ENCODE data around the gene POLR3B. TPM values are rescaled to one million over a fixed set of nuclear protein-coding genes. Genes with fewer than 3 reads are reported as not detected.

POLR3B gene
- total and polyA plus RNA-seq, 4 donors: 5.4 to 12.2 (median 7.0) TPM

- H3K4me3 ChIP-seq (ENCODE audit: low read depth in 1 of 3, low read length in 3 of 3): peak overlapping the region; percentile 73 to 82 (median 74)
- no peaks in the 10 kb centered on the region for H3K27me3 ChIP-seq (ENCODE audit: control insufficient read depth in 4 of 4, insufficient read depth in 4 of 4, low read length in 3 of 4)
- DNase-seq (ENCODE audit: low spot score): no peak
- TF ChIP-seq HNF4A (conservative IDR thresholded peaks at IDR 0.05): peak; percentile 10 to 32
- peak; percentile 62 for TF ChIP-seq YY1 (IDR thresholded peaks at IDR 0.05)
- TF ChIP-seq ATF3 (IDR thresholded peaks at IDR 0.05): peak; percentile 18
- peak in 1 of 2 donors; percentile 33 for TF ChIP-seq RXRA (IDR thresholded peaks at IDR 0.05)
- TF ChIP-seq NR2F2 (IDR thresholded peaks at IDR 0.05): no peak
- no peak for TF ChIP-seq GABPA (IDR thresholded peaks at IDR 0.05 in 1 of 2, conservative IDR thresholded peaks at IDR 0.05 in 1 of 2)
- no peak for TF ChIP-seq FOXA2 (IDR thresholded peaks at IDR 0.05)
- TF ChIP-seq HNF4G (IDR thresholded peaks at IDR 0.05): peak; percentile 35
- TF ChIP-seq TAF1 (conservative IDR thresholded peaks at IDR 0.05): peak; percentile 93
- TF ChIP-seq SP1 (IDR thresholded peaks at IDR 0.05): no peak
- no peak for TF ChIP-seq RAD21 (IDR thresholded peaks at IDR 0.05)
- no peak for TF ChIP-seq ZBTB33 (IDR thresholded peaks at IDR 0.05)
- TF ChIP-seq JUND (IDR thresholded peaks at IDR 0.05): peak in 1 of 2 donors; percentile 53
- TF ChIP-seq EGR1 (IDR thresholded peaks at IDR 0.05; ENCODE audit: low read depth in 2 of 2): no peak
- H3K4me1 ChIP-seq (ENCODE audit: control insufficient read depth in 4 of 4, insufficient read depth in 4 of 4, low read length in 3 of 4): peaks cover 10 to 43% (median 27%) of the 10 kb centered on the region in 4 donors
- peak overlapping the region; percentile 96 to 98 for H3K9ac ChIP-seq (ENCODE audit: low read depth in 1 of 2, low read length in 2 of 2)
- H3K27ac ChIP-seq (ENCODE audit: low read depth in 1 of 2, low read length in 2 of 2): peak overlapping the region; percentile 88 to 90
- H3K36me3 ChIP-seq (ENCODE audit: control insufficient read depth in 4 of 4, insufficient read depth in 3 of 4, low read depth in 1 of 4, low read length in 3 of 4): no peaks in the 10 kb centered on the region
- H3K9me3 ChIP-seq (ENCODE audit: control insufficient read depth in 4 of 4, low read length in 3 of 4): no peaks in the 10 kb centered on the region
- WGBS: 29% methylated on average over 17 of the region's 17 CpGs
Observed at GRCh38 chr12:106358396-106359241, 1.1 kb downstream of the POLR3B start.

DNA sequence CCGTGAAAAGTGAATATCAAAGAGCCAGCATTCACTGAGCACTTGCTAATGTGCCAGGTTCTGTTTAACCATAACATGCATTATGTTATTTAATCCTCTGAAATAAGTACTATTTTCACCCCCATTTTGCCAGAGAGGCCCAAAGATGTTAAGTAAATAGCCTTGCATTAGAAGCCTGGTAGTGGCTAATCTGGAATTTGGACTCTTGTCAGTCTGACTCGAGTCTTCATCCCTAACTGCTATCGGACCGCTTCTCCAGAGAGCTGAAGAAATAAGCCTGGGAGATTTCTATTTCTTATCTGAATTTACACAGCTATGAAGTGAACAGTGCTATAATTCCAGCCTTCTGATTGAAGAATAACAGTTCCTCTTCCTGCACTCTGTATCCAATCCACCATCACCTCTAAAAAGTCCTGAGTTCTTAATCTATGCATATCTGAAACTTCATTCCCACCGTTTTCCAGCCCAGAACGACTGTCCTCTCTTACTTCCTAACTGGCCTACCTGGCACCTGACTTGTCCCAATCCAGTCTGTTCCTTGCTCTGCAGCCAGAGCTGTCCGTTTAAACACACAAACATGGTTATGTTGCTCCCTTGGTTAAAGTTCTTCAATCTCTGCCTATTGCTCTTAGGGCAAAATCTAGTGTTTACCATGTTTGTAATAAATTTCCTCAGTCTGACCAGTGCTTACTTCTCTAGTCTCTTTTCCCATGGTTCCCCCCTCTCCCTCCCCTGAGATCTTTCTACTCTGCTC lies 2.3 kb downstream of the POLR3B start:
- peaks cover 10 to 43% (median 27%) of the 10 kb centered on the region in 4 donors for H3K4me1 ChIP-seq (ENCODE audit: control insufficient read depth in 4 of 4, insufficient read depth in 4 of 4, low read length in 3 of 4)
- no peak for DNase-seq (ENCODE audit: low spot score)
- no peaks in the 10 kb centered on the region for H3K9me3 ChIP-seq (ENCODE audit: control insufficient read depth in 4 of 4, low read length in 3 of 4)
- H3K27ac ChIP-seq (ENCODE audit: low read depth in 1 of 2, low read length in 2 of 2): peak overlapping the region; percentile 88 to 90
- H3K4me3 ChIP-seq (ENCODE audit: low read depth in 1 of 3, low read length in 3 of 3): no peak overlapping the region
- no peaks in the 10 kb centered on the region for H3K27me3 ChIP-seq (ENCODE audit: control insufficient read depth in 4 of 4, insufficient read depth in 4 of 4, low read length in 3 of 4)
- WGBS: 36% methylated on average over 7 of the region's 7 CpGs
- peaks cover 0 to 2% (median 0%) of the 10 kb centered on the region in 4 donors for H3K36me3 ChIP-seq (ENCODE audit: control insufficient read depth in 4 of 4, insufficient read depth in 3 of 4, low read depth in 1 of 4, low read length in 3 of 4)
- peak overlapping the region in 1 of 2 donors; percentile 76 for H3K9ac ChIP-seq (ENCODE audit: low read depth in 1 of 2, low read length in 2 of 2)
- TF ChIP-seq EGR1 (IDR thresholded peaks at IDR 0.05; ENCODE audit: low read depth in 2 of 2): no peak
- TF ChIP-seq ATF3 (IDR thresholded peaks at IDR 0.05): no peak
- no peak for TF ChIP-seq CTCF (IDR thresholded peaks at IDR 0.05; ENCODE audit: low read depth, low read length, missing input control)
- peak; percentile 29 for TF ChIP-seq SP1 (IDR thresholded peaks at IDR 0.05)
- TF ChIP-seq YY1 (IDR thresholded peaks at IDR 0.05): peak; percentile 63
- TF ChIP-seq FOXA2 (IDR thresholded peaks at IDR 0.05): peak; percentile 51
- TF ChIP-seq JUND (IDR thresholded peaks at IDR 0.05): peak in 1 of 2 donors; percentile 6
- no peak for TF ChIP-seq HNF4G (IDR thresholded peaks at IDR 0.05)
- TF ChIP-seq GABPA (IDR thresholded peaks at IDR 0.05 in 1 of 2, conservative IDR thresholded peaks at IDR 0.05 in 1 of 2): no peak
- TF ChIP-seq RAD21 (IDR thresholded peaks at IDR 0.05): no peak
- TF ChIP-seq FOXA1 (IDR thresholded peaks at IDR 0.05): no peak
- peak; percentile 18 for TF ChIP-seq TAF1 (conservative IDR thresholded peaks at IDR 0.05)
- peak; percentile 10 for TF ChIP-seq MAX (IDR thresholded peaks at IDR 0.05)
- TF ChIP-seq REST (IDR thresholded peaks at IDR 0.05): peak; percentile 46
- no peak for TF ChIP-seq RXRA (IDR thresholded peaks at IDR 0.05)
- TF ChIP-seq ZBTB33 (IDR thresholded peaks at IDR 0.05): no peak

Data from liver (tissue), 9 donors.